Measurements from ENCODE around the gene LIME1.

- TF ChIP-seq CTCF (IDR thresholded peaks at IDR 0.05), result no peak
- TF ChIP-seq ZFX (IDR thresholded peaks at IDR 0.05; ENCODE audit: borderline replicate concordance), result no peak
Observed at GRCh38 chr20:63691711-63692435, 44.6 kb upstream of the LIME1 start.
